HK-2 (cell line): ENCODE data around the gene ELL.

Experiments
- DNase-seq: peaks from one replicate; pipeline ENCODE4 v3.0.0-alpha.2; 2018; ENCODE audit not compliant: unreplicated experiment

ELL gene

DNA sequence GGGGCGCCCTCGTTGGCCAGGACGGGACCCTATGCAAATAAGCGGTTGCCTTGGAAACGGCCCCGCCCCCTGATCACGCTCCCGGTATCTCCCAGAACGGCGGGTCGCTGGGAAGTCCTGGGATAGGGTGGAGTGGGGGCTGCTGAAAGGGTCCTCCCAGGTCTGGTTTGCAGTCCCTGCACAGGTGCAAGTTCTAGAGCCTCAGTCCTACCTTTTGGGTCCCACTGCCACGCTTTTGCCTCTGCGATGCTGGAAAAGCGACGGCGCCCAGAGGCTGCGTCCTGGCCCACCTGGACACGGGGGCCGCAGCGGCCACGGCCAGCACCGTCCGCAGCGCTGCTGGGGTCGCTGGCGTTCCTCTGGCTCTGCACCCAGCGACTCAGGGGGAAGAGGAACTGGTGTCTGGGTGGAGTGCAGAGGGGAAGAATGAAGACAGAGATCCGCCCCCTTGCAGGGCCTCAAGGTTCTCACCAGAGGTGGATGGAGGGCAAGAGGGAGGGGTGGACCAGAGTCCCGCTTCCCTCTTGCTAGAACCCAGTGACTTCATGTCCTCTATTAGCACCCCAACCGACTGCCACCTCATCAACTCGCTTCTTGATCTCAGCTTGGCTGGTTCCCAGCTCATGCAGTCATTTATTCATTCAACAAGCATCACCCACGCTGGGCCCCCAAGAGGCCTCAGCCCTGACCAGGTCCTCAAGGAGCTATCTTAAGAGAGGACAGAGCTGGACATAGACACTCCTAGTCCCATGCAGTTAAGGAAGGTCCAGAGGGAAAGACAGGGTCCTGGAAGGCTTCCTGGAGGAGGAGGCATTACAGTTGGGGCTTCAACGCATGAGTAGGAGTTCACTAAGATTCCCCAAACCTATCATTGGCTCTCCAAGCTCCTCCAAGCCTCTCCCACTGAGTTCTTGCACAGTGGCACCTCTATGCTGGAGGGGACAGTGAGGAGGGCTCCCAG is 124.3 kb downstream of the ELL start, which contains the start of gene LRRC25:
Gene LRRC25, minus strand, starts transcription at position 381 of the 961 bp plus-strand sequence. CDS start 659 bp downstream, outside the sequence.
- DNase-seq = no peak

DNA sequence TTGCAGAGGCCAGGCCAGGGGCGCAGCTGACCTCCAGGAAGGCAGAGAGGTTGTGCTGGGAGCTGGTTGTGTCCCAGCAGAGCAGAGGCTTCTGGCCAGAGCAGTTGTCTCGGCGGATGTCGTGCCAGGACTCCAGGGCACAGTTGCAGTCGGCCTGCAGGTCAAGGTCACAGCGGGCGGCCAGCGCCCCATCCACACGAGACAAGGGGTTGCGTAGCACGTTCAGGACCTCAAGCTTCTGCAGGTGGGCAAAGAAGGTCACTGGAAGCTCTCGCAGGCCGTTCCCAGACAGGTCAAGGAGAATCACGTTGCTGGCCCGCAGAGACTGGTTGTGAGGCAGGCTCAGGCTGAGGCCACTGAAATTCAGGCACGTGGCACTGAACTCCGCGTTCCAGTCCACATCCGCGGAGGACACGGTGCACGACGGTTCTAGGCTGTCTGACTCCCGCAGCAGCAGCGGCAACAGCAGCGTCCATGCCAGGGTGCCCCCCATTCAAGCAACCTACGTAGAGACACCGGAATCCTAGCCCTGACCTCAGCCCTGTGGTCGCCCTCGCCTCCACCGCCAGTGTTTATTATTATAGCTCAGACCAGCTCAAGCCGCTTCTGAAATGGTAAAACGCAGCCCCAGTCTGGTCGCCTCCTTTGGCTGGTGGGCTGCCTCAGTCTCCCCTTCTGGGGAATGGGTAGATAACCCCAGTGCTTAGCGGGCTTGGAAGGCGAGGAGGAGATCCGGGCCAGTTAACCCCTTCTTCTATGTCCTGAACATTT is 125.2 kb downstream of the ELL start:
- DNase-seq = no peak

DNA sequence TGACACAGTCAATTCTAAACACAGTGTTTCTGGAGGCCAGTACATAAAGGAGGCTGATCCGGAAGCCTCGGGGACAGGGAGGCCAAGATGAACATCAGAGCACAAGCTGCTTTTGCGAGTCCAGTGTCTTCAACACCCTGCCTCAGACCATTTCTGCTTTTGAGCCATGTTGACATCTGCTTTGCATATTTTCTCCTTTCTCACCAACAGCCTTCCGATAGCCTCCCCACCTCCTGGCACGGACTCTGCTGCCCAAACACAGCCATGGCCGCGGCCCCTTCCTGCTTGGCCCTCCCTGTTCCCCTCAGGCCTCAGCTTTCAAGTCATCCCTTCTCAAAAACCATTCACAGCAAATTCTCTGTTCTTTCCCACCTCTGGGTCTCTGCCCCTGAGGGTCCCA is 128.0 kb downstream of the ELL start:
- DNase-seq = no peak

DNA sequence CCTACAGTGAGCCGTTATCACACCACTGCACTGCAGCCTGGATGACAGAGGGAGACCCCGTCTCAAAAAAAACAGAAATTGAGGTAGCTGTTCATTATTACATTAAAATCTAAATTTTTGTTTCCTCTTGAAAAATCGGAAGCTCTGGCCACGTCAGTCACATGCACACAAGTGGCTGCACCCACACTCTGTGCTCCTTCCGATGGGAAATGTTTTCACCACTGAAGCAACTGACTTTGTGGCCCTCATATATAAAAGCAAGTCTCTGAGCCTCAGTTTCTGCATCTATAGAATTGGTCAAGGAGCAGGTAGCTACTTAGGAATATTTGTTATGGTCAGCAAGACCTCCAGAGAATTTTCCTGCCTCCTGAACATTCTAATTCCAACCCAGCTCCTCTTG is 128.9 kb downstream of the ELL start:
- no peak for DNase-seq
